Cardiac muscle cell (in vitro differentiated cells and primary cell): ENCODE data around the gene MRPS12. TPM values are rescaled to one million over a fixed set of nuclear protein-coding genes. Genes with fewer than 3 reads are reported as not detected.

Source experiments
- DNase-seq, 2 donors: peaks; one replicate each; pipeline versions ENCODE4 v3.0.0 to v3.0.0-alpha.2; 2010 to 2017; ENCODE audit warnings: low read depth in 1 of 2, low spot score in 1 of 2
- H3K27ac ChIP-seq: fragments of 200-600 bp; sonication (generic); 2 replicates; pipeline ENCODE4 v1.5.1; 2016
- H3K27me3 ChIP-seq: fragments of 200-600 bp; sonication (generic); 2 replicates; pipeline ENCODE4 v1.6.0; 2016; ENCODE audit warnings: control low read depth
- H3K36me3 ChIP-seq: fragments of 200-600 bp; sonication (generic); 2 replicates; pipeline ENCODE4 v1.5.1; 2016; ENCODE audit warnings: control low read depth
- H3K4me1 ChIP-seq: fragments of 200-600 bp; sonication (generic); 2 replicates; pipeline ENCODE4 v1.8.1; 2017; ENCODE audit warnings: low read depth, mild to moderate bottlenecking, mixed run types
- H3K4me3 ChIP-seq: fragments of 200-600 bp; sonication (generic); 2 replicates; pipeline ENCODE4 v1.5.1; 2016; ENCODE audit warnings: mild to moderate bottlenecking
- H3K9me3 ChIP-seq: fragments of 200-600 bp; sonication (generic); 2 replicates; pipeline ENCODE4 v1.5.1; 2017; ENCODE audit warnings: low read depth, mild to moderate bottlenecking, control low read depth
- polyA plus RNA-seq: library from polyadenylated mRNA; unstranded; fragments of >200 nt; fragmentation: Nextera tagmentation; extraction: Ambion mirVana; gene quantifications from 2 replicates; pipeline ENCODE4 v1.2.1, GENCODE V29; 2016
- total RNA-seq: library from RNA; depleted of rRNA; stranded (reverse); fragments of >200 nt; gene quantifications from 2 replicates; pipeline ENCODE4 v1.2.3, GENCODE V29; 2016
- TF ChIP-seq, protein P1 (sequence below): IDR thresholded peaks from 2 replicates; pipeline ENCODE4 v1.5.1; 2012; ENCODE audit warnings: low read depth, mild to moderate bottlenecking, low read length

MRPS12 gene
- total and polyA plus RNA-seq, 2 experiments from 2014 or later = 52.0 to 72.2 TPM

DNA sequence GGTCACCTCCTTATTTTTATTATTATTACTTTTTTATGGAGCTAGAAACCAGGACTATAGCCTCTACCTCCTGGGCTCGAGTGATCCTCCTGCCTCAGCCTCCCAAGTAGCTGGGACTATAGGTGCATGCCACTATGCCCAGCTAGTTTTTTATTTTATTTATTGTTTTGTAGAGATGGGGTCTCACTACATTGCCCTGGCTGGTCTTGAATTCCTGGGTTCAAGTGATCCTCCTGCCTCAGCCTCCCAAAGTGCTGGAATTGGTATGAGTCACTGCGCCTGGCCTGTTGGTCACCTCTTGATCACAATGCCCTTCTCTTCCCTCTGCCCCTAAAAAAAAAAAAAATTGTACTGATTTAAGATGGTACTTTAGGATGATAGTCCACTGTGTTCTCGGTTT is 20.4 kb downstream of the MRPS12 start:
- Histone ChIP-seq H3K9me3 (no peaks in the 10 kb centered on the region), H3K36me3 (no peaks in the 10 kb centered on the region), H3K4me1 (no peaks in the 10 kb centered on the region), H3K27ac (no peak overlapping the region), H3K27me3 (no peaks in the 10 kb centered on the region), H3K4me3 (no peak overlapping the region)
- TF ChIP-seq, protein P1, sequence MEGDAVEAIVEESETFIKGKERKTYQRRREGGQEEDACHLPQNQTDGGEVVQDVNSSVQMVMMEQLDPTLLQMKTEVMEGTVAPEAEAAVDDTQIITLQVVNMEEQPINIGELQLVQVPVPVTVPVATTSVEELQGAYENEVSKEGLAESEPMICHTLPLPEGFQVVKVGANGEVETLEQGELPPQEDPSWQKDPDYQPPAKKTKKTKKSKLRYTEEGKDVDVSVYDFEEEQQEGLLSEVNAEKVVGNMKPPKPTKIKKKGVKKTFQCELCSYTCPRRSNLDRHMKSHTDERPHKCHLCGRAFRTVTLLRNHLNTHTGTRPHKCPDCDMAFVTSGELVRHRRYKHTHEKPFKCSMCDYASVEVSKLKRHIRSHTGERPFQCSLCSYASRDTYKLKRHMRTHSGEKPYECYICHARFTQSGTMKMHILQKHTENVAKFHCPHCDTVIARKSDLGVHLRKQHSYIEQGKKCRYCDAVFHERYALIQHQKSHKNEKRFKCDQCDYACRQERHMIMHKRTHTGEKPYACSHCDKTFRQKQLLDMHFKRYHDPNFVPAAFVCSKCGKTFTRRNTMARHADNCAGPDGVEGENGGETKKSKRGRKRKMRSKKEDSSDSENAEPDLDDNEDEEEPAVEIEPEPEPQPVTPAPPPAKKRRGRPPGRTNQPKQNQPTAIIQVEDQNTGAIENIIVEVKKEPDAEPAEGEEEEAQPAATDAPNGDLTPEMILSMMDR = no peak
- no peak for DNase-seq

- no peaks in the 10 kb centered on the region for H3K36me3 ChIP-seq
- peak; percentile 11 to 43 for DNase-seq
- H3K4me1 ChIP-seq = no peaks in the 10 kb centered on the region
- no peak overlapping the region for H3K27ac ChIP-seq
- H3K27me3 ChIP-seq = no peaks in the 10 kb centered on the region
- no peaks in the 10 kb centered on the region for H3K9me3 ChIP-seq
- no peak overlapping the region for H3K4me3 ChIP-seq
- TF ChIP-seq, protein P1 = peak; percentile 21
Observed at GRCh38 chr19:38952395-38953165, 21.8 kb downstream of the MRPS12 start.

- no peak for DNase-seq
- no peaks in the 10 kb centered on the region for H3K4me1 ChIP-seq
- TF ChIP-seq, protein P1 = no peak
- H3K9me3 ChIP-seq = no peaks in the 10 kb centered on the region
- H3K27ac ChIP-seq = no peak overlapping the region
- no peaks in the 10 kb centered on the region for H3K27me3 ChIP-seq
- no peak overlapping the region for H3K4me3 ChIP-seq
- H3K36me3 ChIP-seq = no peaks in the 10 kb centered on the region
Observed at GRCh38 chr19:38953677-38954076, 22.9 kb downstream of the MRPS12 start.

GRCh38 chr19:38956264-38956663 is 25.5 kb downstream of the MRPS12 start:
- Histone ChIP-seq H3K4me1 (no peaks in the 10 kb centered on the region), H3K9me3 (no peaks in the 10 kb centered on the region), H3K36me3 (no peaks in the 10 kb centered on the region), H3K27me3 (no peaks in the 10 kb centered on the region), H3K4me3 (no peak overlapping the region), H3K27ac (no peak overlapping the region)
- DNase-seq = no peak
- TF ChIP-seq, protein P1 = no peak

- Histone ChIP-seq H3K4me3 (no peak overlapping the region), H3K27ac (no peak overlapping the region), H3K4me1 (no peaks in the 10 kb centered on the region), H3K9me3 (no peaks in the 10 kb centered on the region), H3K36me3 (no peaks in the 10 kb centered on the region), H3K27me3 (no peaks in the 10 kb centered on the region)
- DNase-seq = no peak
- TF ChIP-seq, protein P1 = no peak
Observed at GRCh38 chr19:38958301-38958700, 27.6 kb downstream of the MRPS12 start.
